CD4-positive, alpha-beta T cell (primary cell): ENCODE measurements around the gene OTOGL. TPM values are rescaled to one million over a fixed set of nuclear protein-coding genes. Genes with fewer than 3 reads are reported as not detected.

Experiments used
- ATAC-seq: fragments of 200-7000 bp; cut with Tn5 transposase; one replicate; pipeline ENCODE4 v1.10.0; 2022; ENCODE audit warnings: mild to moderate bottlenecking; ENCODE audit not compliant: poor library complexity
- CTCF ChIA-PET: fragments of 350-600 bp; sonication (Branson Sonifier 250); formaldehyde crosslinking; loops from one replicate; lab custom pipeline; 2021; ENCODE audit warnings: antibody characterized with exemption, inconsistent platforms; lab: Charles Lee
- POLR2A ChIA-PET: fragments of 350-600 bp; sonication (Branson Sonifier 250); formaldehyde crosslinking; loops from one replicate; lab custom pipeline; 2021; ENCODE audit warnings: antibody characterized with exemption, inconsistent platforms; lab: Charles Lee
- DNase-seq, 14 experiments: peaks; one replicate each; pipeline ENCODE4 v3.0.0-alpha.2; 2013 to 2020; ENCODE audit warnings: mixed read lengths in 2 of 14
- H3K27ac ChIP-seq, 2 donors: one replicate each; pipeline versions ENCODE4 v1.5.1 to v1.7.0; 2013; ENCODE audit warnings: low read length in 2 of 2, low read depth in 1 of 2, mild to moderate bottlenecking in 1 of 2
- H3K27me3 ChIP-seq, 2 experiments: 1 replicate in 1 of 2; 2 replicates in 1 of 2; pipeline versions ENCODE4 v1.6.1 to v1.7.0; 2013; ENCODE audit warnings: low read length in 2 of 2, control low read depth in 1 of 2, mild to moderate bottlenecking in 1 of 2, moderate library complexity in 1 of 2; ENCODE audit not compliant: insufficient read depth in 2 of 2, control insufficient read depth in 1 of 2
- H3K36me3 ChIP-seq: one replicate; pipeline ENCODE4 v1.6.1; 2013; ENCODE audit warnings: low read length, control low read depth; ENCODE audit not compliant: insufficient read depth
- H3K4me1 ChIP-seq: one replicate; pipeline ENCODE4 v1.6.1; 2013; ENCODE audit warnings: low read length, control low read depth; ENCODE audit not compliant: insufficient read depth
- H3K4me3 ChIP-seq: one replicate; pipeline ENCODE4 v1.5.1; 2013; ENCODE audit warnings: mild to moderate bottlenecking, low read length, moderate library complexity
- H3K9me3 ChIP-seq, 2 experiments: 1 replicate in 1 of 2; 2 replicates in 1 of 2; pipeline versions ENCODE4 v1.6.1 to v1.7.0; 2013; ENCODE audit warnings: low read length in 2 of 2, mild to moderate bottlenecking in 2 of 2, control low read depth in 1 of 2, moderate library complexity in 1 of 2; ENCODE audit not compliant: control insufficient read depth in 1 of 2, insufficient read depth in 1 of 2
- H3K27ac Mint-ChIP-seq: one replicate; pipeline ENCODE4 v1.8.0; 2020; ENCODE audit warnings: mixed read lengths
- H3K27me3 Mint-ChIP-seq: one replicate; pipeline ENCODE4 v1.8.0; 2021; ENCODE audit warnings: mixed read lengths
- H3K36me3 Mint-ChIP-seq: one replicate; pipeline ENCODE4 v1.8.0; 2021; ENCODE audit warnings: low read depth, mixed read lengths
- H3K4me1 Mint-ChIP-seq: one replicate; pipeline ENCODE4 v1.8.0; 2021; ENCODE audit warnings: low read depth, mixed read lengths
- H3K4me3 Mint-ChIP-seq: one replicate; pipeline ENCODE4 v1.8.0; 2020; ENCODE audit warnings: mild to moderate bottlenecking, mixed read lengths
- H3K9me3 Mint-ChIP-seq: one replicate; pipeline ENCODE4 v1.8.0; 2020; ENCODE audit warnings: mixed read lengths
- intact Hi-C, 2 experiments: fragments of 100-400 bp; cut with DNase I in 1 of 2; cut with micrococcal nuclease in 1 of 2; formaldehyde crosslinking; loops; one replicate each; pipeline versions ENCODE4 v1.15.1 to v1.9.0; 2023 to 2025; cut with DNase I, micrococcal nuclease
- total RNA-seq, 174 experiments: library from RNA in 2 of 174; stranded (reverse) in 2 of 174; gene quantifications; one replicate each; pipeline ENCODE4 v1.2.3 and lab custom pipeline; 2021 to 2026
- TF ChIP-seq, protein P1 (sequence below): fragments of 200-600 bp; IDR thresholded peaks from one replicate; pipeline ENCODE4 v1.8.0; 2022; ENCODE audit warnings: antibody characterized with exemption, mild to moderate bottlenecking

OTOGL gene
- total RNA-seq, 2 experiments from 2014 or later, result not detected

DNA sequence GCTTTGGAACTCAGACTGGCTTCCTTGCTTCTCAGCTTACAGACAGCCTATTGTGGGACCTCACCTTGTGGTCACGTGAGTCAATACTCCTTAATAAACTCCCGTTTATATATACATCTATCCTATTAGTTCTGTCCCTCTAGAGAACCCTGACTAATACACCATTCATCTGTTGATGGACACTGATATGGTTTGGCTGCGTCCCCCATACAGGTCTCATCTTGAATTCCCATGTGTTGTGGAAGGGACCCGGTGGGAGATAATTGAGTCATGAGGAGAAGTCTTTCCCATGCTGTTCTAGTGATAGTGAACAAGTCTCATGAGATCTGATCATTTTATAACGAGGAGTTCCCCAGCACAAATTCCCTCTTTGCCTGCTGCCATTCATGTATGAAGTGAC lies 57.0 kb downstream of the OTOGL start:
- no peak overlapping the region for H3K27ac Mint-ChIP-seq
- peaks cover 24% of the 10 kb centered on the region for H3K27me3 Mint-ChIP-seq
- ATAC-seq, result no peak
- Histone ChIP-seq H3K27ac (no peak overlapping the region), H3K4me1 (no peaks in the 10 kb centered on the region), H3K9me3 (no peaks in the 10 kb centered on the region), H3K27me3 (no peaks in the 10 kb centered on the region), H3K36me3 (no peaks in the 10 kb centered on the region), H3K4me3 (no peak overlapping the region)
- POLR2A ChIA-PET, result no interaction called here
- TF ChIP-seq, protein P1, sequence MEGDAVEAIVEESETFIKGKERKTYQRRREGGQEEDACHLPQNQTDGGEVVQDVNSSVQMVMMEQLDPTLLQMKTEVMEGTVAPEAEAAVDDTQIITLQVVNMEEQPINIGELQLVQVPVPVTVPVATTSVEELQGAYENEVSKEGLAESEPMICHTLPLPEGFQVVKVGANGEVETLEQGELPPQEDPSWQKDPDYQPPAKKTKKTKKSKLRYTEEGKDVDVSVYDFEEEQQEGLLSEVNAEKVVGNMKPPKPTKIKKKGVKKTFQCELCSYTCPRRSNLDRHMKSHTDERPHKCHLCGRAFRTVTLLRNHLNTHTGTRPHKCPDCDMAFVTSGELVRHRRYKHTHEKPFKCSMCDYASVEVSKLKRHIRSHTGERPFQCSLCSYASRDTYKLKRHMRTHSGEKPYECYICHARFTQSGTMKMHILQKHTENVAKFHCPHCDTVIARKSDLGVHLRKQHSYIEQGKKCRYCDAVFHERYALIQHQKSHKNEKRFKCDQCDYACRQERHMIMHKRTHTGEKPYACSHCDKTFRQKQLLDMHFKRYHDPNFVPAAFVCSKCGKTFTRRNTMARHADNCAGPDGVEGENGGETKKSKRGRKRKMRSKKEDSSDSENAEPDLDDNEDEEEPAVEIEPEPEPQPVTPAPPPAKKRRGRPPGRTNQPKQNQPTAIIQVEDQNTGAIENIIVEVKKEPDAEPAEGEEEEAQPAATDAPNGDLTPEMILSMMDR, result no peak
- no peaks in the 10 kb centered on the region for H3K9me3 Mint-ChIP-seq
- CTCF ChIA-PET, result no interaction called here
- no peaks in the 10 kb centered on the region for H3K4me1 Mint-ChIP-seq
- DNase-seq, result no peak
- H3K4me3 Mint-ChIP-seq, result no peak overlapping the region
- no peaks in the 10 kb centered on the region for H3K36me3 Mint-ChIP-seq
- intact Hi-C loops, result no loop called here

DNA sequence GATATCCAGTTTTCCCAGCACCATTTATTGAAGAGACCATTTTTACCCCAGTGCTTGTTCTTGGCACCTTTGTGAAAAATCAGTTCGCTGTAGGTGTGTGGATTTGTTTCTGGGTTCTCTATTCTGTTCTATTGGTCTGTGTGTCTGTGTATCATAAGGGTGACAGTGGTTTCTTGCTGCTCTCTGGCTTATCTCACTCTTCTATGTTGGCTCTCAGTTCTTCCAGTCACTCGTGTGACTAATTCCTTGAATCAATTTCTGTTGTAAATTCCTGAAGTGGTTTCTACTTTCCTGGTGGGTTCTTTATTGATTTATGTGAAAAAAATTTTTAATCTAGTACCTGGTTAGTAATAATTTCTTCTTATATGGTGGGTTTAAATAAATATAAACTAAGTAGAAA lies 58.3 kb downstream of the OTOGL start:
- H3K9me3 ChIP-seq, result no peaks in the 10 kb centered on the region
- H3K27ac ChIP-seq, result no peak overlapping the region
- intact Hi-C loops, result no loop called here
- no peaks in the 10 kb centered on the region for H3K4me1 ChIP-seq
- no peak overlapping the region for H3K4me3 ChIP-seq
- ChIA-PET POLR2A (no interaction called here), CTCF (no interaction called here)
- DNase-seq (no peak), ATAC-seq (no peak)
- Mint-ChIP-seq H3K27me3 (peaks cover 24% of the 10 kb centered on the region), H3K27ac (no peak overlapping the region), H3K4me3 (no peak overlapping the region), H3K9me3 (no peaks in the 10 kb centered on the region), H3K4me1 (no peaks in the 10 kb centered on the region), H3K36me3 (no peaks in the 10 kb centered on the region)
- H3K36me3 ChIP-seq, result no peaks in the 10 kb centered on the region
- TF ChIP-seq, protein P1, result no peak
- no peaks in the 10 kb centered on the region for H3K27me3 ChIP-seq

DNA sequence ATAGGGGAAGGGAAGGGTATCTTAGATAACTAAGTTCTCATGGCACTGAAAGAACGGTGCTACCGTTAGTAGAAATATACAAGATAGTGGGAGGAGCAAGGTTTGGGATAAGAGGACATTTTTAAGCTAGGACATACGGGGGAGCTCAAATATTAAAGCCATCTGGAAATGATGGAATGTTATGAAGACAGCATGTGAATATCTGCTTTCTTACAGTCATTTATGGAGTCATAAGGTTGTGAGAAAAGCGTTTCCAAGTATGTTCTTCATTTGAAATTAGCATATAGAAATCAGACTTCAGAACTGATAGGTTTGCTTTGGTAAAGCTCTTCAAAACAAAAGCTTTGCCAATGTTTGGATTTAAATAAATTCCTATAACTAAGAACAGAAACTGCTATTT lies 62.3 kb downstream of the OTOGL start:
- ChIA-PET POLR2A (no interaction called here), CTCF (no interaction called here)
- H3K4me1 Mint-ChIP-seq, result no peaks in the 10 kb centered on the region
- Histone ChIP-seq H3K27ac (no peak overlapping the region), H3K36me3 (no peaks in the 10 kb centered on the region), H3K27me3 (no peaks in the 10 kb centered on the region), H3K9me3 (no peaks in the 10 kb centered on the region), H3K4me1 (no peaks in the 10 kb centered on the region), H3K4me3 (no peak overlapping the region)
- ATAC-seq (no peak), DNase-seq (no peak)
- TF ChIP-seq, protein P1, result no peak
- H3K27ac Mint-ChIP-seq, result no peak overlapping the region
- H3K36me3 Mint-ChIP-seq, result no peaks in the 10 kb centered on the region
- peaks cover 28% of the 10 kb centered on the region for H3K27me3 Mint-ChIP-seq
- H3K9me3 Mint-ChIP-seq, result no peaks in the 10 kb centered on the region
- H3K4me3 Mint-ChIP-seq, result no peak overlapping the region
- intact Hi-C loops, result no loop called here
